DMS53 (cell line): ENCODE measurements around the gene ZMAT5.
A peak's percentile ranks its signal among the peaks of the same experiment; 100 is the strongest.

ENCODE experiments used
- DNase-seq: peaks from one replicate; lab custom pipeline; 2025; lab: John Stamatoyannopoulos, UW

The ZMAT5 gene

DNA sequence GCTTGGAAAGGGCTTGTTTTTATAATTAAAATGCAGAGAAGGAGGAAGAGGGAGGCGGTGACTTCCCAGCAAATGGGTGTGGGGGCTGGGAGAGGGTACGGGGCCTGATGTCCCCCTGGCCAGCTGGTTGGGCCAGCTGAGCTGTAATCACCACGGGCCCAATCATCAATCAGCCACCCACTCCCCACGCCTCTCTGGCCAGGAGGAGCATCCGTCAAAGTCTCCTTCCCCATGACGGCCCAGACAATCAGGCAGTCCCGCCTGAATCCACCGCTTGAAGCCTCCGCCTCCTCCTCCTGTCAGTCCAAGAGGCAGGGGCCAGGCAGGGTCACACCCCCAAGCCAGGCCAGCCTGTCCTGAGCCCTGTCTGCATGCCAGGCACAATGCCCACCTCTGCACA lies 60.3 kb downstream of the ZMAT5 start:
- DNase-seq: no peak

DNA sequence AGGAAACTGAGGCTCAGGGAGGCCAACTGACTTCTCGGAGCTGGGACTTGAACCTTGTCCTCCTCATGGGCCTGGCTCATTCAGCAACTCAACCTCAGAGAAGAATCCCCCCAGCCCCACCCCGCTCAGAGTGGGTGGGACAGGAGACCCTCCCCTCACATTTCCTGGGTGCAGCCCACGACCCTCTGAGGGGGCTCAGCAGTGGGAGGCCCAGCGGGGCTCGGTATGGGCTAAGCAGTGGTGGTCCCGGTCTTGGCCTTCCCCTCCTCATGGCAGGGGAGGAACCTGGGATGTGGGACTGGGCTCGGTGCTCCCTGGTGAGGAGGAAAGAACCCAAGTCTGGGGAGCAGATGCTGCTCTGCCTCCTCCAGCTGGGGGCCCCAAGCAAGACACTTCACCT lies 61.2 kb downstream of the ZMAT5 start:
- DNase-seq: no peak

DNA sequence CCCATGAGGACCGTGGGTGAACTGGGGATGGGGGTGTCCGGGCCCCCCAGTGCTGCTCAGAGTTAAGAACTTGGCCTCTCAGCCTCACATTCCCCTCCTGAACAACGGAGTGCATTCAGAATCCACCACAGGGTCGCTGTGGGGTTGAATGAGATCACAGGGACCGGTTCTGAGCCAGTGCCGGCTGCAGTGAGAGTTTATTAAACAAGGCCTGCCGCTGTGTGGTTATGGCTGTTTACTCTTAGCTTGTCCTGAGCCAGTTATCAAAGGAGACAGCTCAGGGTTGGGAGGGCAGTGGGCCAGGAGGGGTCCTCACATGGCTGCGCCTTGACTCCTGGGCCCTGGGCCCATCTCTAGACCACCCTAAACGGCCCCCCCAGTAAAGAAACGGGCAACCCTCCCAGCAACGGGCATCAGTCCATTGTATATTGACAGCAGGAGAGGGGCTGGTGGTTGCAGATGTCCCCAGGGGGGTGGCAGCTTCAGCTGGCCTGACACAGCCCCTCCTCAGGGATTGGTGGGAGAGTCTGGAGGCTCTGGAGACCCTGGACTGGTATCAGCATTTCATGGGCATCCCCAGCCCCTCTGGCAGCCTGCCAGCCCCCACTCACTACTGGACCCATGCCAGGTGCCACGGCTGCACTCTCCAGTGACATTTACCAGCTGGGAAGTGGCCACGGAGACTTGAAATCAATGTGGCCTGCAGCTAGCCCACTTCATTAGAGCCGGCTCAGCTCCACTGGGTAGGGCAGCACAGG lies 62.1 kb downstream of the ZMAT5 start:
- DNase-seq: peak; percentile 58

DNA sequence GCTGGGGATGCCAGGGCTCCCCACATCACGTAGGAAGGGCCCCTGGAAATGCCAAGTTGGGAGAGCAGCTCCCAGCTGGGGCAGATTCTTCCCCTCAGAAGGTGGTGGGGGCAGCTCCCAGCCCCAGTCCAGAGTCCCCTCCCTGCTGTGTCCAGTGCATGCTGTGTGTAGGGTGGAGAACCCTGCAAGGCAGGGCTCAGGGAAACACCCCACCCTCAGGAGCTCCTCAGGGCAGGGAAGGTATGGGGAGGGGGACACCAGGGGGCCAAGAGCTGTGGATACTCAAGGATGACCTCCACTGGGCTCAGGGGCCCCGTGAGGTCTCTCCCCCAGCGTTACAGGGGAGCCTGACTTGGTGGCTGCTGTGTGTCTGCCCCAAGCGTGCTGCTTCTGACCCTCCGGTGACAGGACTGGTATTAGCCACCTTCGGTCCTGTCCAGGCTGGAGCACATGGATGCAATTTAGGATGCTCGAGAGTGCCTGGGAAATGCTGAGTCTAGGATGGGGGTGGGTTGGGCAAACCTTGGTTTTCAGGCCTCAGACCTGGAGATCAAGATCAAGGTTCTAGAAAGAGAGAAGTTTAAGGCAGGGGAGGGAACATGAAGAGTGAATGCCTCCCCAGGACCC lies 63.1 kb downstream of the ZMAT5 start:
- no peak for DNase-seq

DNA sequence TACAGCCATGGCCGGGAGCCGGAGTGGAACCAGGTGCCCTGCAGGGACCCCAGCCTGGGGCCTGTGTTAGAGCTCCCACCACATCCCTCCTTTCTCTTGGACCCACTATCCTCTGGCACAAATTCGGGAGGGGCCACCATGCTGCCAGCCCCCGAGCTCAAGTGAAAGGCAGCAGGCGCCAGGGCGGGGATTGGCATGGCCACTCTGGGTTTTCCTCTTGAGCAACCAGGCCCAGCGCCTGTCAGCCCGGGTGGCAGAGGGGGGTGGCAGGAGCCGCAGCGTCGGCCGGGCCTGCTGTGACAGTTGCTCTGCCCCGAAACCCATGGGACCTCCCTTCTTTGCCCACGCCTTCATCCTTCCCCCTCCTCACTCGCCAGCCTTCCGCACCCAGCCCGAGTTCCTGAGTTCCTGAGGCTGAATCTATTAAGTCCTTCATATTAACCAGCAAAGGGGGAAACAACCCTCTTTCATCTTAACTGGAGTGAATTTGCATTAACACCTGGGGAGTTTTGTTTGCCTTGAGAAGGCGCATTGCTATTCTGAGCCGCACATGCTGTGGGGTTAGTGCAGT lies 63.8 kb downstream of the ZMAT5 start:
- DNase-seq: no peak

DNA sequence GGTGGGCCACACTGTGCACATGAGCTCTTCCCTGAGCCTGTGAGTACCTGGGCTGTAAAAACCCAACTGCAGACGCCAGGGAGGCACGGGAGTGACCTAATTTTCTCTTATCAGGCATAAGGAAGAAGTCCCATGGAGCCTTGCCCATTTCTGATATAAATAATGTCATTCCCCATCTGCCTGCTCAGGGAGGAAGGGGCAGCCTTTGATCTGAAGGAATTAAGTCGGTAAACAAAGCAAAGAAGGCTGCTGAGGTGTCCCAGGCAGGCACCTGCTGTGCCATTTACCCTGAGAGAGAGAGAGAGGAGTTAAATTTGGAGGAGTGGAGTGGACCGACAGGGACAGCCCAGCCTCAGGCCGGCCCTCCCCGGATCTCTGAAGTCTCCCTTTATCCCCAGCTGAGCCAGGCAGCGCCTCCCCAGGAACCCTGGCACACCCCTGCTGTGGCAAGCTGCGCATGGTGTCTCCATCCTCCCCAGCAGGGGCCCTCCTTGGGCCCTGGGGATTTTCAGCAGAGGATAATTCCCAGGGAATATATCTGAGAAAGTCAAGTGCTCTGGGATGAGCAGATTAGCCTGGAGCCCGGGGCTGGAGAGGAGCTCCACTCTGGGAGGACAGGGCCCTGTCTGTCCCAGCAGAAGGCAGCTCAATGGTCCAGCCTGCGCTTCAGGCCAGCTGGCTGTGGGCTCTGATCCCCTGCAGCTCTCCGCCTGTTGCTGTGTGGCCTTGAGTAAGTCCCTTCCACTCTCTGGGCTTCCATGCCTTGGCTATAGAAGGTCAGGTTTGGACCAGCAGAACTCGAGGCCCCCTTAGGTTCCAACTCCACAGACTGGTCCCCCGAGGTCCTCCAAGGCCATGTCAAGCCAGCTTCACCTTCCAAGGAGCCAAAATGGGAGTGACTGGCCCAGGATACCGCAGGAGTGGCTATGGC lies 64.5 kb downstream of the ZMAT5 start:
- peak; percentile 68 for DNase-seq

DNA sequence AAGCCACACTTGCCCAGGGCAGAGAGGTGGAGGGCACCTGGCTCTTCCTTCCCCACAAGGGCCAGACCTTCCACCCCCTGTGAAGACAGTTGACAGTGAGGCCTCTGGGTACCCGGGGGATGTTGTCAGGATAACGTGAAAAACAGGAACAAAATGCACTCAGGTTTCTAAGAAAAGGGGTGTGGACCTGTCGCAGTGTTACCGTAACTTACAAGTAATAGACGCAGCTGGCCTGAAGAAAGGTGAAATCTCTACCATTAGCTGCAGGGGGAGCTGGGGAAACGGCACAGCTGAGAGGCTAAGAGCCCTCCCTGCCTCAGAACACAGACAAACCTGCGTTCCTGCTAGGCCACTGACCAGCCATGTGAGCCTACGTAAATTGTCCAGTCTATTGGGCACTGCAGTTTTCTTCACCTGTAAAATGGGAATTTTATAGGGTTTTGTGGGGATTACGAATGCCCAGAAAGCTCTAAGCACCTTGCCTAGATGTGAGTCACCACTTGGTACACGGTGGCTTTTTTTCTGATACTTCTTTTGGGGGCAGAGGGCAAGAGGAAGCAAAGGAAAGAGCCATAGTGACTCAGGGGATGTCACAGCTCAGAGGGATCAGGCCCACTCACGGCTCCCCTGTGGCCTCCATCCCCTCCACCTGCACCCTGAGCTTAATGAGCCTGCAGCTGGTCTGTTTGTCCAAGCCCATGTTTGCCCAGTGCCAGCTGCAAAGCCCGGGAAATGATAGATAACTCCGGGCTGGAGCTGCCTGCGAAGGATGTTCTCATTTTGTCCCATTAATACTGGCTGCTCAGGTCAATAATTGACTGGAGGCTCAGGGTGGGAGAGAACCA lies 65.4 kb downstream of the ZMAT5 start:
- DNase-seq: peak; percentile 78

DNA sequence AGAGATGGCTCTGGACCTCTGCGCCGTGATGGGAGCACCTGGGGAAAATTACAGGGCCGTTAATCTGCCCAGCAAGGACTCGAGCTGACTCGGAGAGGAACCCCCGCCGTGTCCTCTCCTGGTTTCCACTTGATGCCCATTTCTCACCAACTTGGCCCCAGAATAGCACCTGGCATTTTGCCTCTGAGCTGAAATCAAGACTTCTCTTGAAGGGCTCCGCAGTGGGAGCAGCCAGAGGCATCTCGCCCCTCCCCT lies 66.0 kb downstream of the ZMAT5 start:
- DNase-seq: peak; percentile 29

DNA sequence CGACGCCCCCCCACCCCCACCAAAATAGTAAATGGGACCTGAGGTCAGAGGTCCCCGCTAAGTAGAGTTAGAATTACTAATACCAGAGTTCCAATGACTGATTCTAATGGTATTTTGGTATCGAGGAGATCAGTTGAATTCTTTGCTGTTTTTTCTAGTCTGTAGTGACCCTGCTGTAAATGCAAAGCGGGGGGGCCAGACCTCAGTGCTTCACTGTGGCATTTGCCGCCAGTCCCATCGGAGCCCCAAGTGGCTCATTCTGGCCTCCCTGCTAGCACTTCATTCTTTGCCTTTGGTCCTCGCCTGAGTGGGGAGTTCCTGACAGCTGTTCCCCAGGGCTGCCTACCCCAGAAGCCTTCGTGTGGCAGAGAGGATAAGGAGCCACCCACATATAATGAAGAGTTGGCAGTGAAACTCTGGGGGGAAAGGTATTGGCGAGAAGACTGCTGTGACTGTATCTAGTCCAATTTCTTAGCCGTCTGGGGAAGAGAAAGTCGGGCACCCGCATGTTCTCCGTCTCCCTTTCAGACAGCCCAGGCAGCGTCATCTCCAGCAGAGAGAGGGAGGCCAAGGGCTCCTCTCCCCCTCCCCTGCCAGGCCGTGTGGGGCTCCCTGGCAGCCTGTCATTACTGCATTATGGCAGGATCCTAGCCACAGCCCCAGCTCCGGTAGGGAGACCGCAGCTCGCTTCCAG lies 66.5 kb downstream of the ZMAT5 start:
- DNase-seq: no peak

DNA sequence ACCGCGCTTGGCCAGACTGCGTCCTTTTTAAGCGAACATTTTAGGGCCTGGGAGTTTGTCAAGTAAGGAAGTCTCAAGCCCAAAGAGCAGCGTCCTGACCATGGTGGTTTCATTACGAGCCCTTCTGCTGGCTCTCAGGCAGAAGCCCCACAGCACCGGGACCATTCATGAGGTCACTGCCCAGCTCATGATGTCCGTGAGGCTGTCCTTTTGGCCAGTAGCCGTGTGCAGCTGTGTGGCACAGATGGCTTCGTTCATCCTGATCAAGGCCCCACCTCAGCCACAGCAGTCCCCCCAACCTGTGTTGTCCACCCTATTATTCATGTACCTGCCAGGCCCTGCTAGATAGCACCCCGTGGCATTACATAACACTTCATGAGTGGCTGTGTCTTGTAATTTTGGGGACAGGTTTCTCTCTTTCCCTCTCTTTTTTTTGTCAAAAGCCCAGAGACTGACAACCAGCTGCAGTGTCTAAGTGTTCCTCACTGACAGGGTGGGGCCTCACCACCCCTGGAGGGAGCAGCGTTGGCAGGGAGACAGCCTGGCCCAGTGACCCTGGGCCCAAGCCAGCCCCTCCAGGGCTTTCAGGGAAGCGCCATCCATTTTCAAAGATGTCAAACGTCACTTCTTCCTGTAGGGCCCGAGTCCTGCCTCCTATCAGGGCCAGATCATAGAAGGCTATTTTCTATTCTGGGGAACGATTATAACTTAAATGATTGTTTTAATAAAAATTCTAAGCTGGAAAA lies 68.8 kb downstream of the ZMAT5 start:
- no peak for DNase-seq

DNA sequence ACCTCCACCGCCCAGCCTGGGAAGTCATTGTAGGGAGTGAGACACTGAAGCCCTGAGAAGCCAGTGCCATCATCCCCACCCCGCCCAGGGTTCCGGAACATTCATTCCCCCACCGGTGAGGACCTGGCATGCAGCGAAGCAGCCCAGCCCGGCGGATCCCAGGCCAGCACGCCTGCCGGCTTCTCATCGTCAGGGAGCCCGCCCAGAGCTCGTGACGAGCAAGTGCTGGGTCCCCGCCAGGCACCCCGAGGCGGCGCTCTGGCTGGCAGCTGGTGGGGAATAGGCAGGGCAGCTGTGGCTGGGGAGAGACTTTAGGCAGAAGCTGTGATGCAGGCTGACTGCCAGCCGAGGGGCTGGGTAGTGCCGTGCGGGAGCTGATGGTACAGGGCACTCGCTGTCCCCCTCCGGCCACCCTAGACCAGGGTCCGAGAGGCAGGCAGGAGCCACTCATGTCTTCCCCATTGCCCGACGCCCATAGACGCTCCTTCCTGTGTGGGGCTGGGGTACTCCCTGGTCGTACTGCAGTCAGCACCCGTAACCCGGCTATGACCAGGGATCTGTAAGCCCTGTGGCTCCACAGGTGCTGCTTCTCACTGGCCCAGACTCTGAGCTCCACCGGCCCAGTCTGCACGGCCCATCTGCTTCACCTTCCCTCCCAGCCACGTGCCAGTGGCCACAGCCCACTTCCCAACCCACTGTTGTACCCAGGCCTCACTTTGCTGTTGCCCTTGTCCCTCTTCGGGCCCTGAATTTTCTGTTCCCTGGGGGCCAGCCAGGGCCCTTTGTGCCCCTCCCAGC lies 71.5 kb downstream of the ZMAT5 start:
- no peak for DNase-seq

DNA sequence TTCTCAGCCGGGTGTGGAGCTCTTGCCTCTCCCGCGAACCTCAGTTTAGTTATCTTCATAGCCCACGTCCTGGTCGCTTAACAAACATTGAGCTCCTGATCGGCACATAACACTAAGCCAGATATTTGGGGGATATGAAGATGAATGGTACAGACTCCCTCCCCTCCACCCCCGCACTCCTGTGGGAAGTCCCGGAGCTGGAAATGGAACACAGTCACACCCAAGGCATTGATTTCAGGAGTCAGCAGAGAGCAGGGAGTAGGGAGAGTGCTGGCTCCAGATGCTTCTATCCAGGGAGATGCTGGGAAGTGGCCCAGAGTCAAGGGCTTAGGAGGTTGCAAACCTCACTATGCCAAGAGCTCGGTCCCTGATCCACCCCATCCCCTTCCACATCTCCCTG lies 73.1 kb downstream of the ZMAT5 start:
- no peak for DNase-seq

DNA sequence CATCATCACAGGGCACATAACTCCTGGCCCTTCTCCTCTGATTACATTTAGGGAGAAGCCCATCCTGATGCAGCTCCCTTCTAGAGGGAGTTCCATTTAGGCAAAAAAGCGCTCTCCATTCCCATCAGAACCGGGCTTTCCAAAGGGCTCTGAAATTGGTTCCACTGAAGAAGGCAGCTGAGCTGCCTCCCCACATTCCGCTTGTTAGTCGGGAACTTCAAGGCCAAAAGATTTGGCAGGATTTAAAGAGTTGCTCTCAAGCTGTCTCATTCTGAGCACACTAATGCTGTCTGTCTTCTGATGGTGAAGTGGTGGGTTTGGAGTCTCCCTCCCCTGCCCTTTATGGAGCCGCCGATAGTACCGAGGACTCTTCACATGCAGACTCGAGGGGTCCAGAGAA lies 73.6 kb downstream of the ZMAT5 start:
- DNase-seq: no peak

DNA sequence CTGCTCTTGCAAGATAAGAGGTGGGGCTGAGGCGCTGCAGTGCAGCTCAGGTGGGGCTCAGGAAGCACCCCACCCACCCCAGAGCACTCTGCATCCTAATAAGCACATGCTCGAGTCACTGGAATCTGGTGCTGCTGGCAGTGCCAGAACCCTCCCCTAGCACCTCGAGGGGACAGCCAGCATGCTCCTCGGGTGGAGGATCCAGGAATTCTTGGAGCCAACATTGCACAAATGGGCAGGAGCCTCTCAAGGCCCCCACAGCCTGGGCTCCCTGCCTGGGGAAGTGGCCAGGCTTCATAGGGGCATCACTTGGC lies 74.5 kb downstream of the ZMAT5 start:
- DNase-seq: no peak

DNA sequence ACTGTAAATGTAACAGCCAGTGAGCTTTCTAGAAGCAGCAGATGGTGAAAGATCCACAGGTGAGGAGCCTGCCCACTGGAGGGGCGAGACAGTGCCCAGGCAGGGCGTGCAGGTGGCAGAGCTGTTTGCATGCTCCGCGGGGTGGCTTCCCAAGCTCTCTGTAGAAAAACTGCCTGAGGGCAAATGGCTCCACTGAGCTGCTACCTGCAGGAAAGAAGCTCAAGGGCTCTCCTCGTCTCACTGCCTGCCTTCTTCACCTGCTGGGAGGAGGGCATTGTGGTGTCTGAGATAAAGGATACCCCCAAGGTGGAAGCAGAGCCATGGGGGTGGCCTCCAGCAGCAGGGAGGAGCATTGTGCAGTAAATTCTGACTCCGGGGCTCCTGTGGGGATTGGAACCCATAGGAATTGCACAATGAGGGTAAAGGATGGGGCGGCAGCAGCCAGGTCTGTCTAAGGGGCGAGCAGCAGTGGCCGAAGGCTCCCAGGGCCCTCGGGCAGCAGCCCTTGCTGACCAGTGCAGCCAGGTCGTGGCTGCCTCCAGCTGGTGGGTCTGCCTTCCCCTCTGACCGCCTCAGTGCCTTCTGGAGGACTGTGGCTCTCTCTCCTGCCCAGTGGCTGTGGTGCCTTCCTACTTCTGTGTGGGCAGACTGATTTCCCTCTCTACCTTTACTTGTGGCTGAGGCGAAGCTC lies 75.0 kb downstream of the ZMAT5 start:
- DNase-seq: no peak

DNA sequence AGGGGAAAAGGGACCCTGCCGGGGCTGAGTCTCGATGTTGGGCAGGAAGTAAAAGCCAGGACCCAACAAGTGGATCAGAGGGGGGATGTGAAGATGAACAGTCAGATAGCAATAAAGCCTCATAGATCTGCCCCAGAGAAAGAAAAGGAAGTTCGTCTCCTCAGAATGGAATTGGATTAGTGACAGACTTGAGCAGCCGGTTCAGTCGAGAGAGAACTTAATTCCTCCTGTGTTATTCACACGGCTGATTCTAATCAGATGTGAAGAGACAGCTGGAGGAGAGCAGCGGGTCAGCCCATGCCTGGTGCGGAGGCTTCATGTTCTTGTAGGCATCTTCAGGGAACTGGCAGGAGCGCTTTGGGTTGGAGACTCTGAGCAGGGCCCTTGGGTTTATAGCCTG lies 76.3 kb downstream of the ZMAT5 start:
- no peak for DNase-seq

DNA sequence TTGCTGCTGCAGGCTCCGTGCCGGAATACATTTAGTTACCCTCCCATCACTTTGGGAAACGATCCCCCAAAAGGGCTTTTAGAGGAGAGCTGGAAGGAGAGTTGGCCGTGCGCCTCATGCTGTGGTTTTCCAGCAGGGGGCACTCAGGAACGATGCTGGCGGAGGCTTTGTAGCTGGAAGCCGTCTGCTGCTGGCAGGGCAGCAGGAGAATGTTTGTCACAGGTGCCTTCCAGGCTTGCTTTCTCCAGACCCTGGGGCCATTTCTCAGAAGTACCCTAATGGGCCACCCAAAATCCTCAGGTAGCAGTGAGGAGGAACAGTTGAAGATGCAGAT lies 77.0 kb downstream of the ZMAT5 start:
- DNase-seq: peak; percentile 42

DNA sequence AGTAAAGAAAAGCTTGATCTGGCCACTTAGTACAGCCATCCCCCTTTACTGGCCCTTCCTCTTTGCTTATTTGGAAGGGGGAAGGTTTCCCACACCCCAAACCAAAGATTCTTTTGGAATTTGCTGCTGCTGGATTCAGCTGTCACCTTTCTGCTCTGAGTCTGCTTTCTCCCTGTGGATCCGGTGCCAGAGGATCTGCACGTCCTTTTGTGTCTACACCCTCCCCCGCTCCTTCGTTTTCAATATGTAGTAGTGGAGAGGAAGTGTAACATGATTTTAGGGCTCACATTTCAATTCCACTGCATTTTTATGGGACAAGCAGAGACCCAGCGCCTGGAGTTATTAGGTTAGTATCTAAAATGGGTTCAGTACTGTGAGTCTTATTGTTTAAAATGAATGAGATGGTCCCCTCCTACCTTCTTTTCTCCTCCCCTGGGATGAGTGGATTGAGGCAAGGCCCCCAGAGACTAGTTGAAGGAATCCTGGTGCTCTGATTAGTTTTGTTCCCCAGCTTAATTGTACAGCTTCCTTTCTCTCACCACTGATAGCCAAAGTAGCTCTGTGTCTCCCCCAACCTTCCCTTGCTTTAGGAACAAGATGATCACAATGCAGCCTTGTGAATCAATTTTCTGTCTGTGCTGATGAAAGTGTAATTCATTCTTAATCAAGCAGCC lies 77.5 kb downstream of the ZMAT5 start:
- no peak for DNase-seq

DNA sequence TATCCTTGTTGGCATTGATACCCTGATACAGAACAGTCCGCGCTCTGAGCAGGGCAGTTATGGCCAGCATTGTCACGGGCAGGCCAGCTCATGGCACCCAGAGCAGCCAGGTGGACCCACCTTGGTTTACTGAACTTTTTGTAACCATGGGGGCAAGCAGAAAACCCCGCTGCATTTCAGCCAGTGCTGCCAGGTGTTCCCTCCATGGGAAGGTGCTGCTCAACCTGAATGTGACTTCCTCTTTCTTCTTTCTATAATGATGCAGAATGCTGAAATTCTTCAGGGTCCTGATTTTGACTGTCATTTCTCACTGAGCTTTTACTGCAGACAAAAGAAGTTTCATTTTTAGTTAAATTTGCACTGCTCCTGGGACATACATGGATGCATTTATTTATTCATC lies 82.6 kb downstream of the ZMAT5 start:
- no peak for DNase-seq
